ENCODE measurements around the gene FAM20C.

Gene FAM20C

DNA sequence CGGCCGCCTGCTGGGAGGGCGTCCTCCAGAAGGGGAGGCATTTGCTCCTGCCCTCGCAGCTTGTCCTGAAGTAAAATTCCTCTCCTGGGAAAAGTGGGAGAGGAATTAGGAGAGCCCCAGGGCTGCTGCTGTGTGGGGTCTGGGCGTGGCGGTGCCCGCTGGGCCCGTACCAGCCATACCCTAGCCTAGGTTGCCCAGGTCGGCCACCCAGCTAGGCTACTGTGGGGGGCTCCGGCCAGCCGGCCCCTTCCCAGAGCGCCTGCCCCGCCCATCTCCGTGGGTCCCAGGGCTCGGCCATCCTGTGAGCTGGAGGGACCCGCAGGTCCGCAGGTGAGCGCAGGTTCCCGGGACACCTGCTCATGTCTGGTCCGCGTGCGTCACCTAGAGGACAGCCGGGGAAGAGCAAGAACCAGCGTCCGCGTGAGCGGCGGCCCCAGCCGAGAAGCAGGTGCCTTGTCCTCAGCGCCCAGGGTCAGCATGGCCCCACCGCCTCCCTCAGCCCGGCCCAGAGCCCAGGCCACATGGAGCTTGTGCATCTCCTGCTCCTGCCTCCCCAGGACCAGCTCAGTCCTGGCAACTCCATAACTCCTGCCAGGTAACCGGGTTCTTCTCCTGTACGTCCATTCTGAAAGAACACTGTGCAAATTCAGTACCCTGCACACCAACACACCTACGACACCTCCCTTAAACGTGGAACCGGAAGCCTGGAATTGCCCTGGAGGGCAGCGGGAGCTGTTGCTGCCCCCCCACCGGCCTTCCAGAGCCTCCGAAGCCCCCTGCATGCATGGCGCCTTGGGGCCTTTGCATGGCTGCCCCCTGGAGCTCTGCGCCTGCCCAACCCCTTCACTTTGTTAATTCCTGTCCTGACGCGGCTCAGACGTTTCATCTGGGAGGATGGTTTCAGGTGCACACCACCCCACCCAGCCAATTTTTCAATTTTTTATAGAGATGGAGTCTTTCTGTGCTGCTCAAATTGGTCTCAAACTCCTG, 74.8 kb downstream of the FAM20C start:
- no peak for DNase-seq

DNA sequence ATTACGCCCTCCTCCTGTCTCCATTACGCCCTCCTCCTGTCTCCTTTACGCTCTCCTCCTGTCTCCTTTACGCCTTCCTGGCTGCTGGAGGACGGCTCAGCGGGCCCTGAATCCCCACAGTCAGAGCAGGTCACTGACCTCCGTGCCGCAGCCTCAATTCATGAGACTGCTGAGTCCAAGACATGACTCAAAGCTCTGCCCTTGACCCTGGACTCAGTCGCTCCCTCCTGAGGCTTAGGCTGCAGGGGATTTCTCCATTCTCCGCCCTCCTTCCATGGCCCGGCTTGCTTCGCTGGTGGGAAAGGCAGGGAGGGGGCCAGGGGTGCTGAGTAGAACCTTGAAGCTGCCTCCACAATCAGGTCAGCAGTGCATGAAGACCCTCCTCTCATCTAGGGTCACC, 76.6 kb downstream of the FAM20C start:
- no peak for DNase-seq

DNA sequence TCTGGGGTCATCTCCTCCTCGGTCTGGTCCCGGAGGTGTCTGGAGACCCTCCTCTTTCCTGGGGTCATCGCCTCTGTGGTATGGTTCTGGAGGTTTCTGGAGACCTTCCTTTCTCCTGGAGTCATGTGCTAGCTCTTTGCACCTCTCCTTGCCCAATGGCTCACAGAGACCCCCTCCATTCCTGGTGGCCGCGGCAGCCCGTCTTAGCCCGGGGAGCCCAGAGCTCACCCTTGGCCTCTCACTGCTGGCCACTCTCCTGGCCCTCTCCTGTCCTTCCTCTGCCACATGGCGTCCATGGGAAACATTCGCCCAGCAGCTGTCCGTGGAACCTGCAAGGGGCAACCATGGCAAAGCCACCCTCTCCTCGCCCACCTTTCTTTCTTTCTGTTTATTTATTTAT, 77.3 kb downstream of the FAM20C start:
- no peak for DNase-seq

DNA sequence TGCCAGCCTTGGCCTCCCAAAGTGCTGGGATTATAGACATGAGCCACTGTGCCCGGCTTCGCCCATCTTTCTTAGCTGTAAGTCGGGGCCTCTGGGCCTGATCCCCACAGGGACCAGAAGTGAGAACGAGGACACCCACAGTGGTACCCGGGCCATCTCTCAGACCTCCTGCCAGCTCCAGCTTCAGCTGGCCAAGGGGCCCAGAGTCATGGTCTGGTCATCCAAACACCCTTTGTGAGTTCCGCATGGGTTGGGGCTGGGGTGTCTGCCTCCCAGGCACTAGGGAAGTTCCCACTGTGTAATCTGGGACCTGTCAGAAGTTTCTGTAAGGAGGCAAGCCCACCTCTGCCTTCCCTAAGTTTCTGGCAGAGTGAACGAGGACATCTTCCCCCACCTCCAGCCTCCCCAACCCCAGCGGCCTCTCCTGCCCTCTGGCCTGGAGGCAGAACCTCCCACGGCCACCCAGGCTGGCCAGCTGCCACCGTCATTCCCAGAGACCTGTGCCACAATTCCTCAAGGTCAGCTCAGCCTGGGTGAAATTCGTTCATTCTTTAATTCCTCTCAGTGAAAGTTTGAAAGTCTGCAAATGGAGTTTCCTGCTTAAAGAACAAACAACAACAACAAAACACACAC, 78.1 kb downstream of the FAM20C start:
- DNase-seq, result no peak

DNA sequence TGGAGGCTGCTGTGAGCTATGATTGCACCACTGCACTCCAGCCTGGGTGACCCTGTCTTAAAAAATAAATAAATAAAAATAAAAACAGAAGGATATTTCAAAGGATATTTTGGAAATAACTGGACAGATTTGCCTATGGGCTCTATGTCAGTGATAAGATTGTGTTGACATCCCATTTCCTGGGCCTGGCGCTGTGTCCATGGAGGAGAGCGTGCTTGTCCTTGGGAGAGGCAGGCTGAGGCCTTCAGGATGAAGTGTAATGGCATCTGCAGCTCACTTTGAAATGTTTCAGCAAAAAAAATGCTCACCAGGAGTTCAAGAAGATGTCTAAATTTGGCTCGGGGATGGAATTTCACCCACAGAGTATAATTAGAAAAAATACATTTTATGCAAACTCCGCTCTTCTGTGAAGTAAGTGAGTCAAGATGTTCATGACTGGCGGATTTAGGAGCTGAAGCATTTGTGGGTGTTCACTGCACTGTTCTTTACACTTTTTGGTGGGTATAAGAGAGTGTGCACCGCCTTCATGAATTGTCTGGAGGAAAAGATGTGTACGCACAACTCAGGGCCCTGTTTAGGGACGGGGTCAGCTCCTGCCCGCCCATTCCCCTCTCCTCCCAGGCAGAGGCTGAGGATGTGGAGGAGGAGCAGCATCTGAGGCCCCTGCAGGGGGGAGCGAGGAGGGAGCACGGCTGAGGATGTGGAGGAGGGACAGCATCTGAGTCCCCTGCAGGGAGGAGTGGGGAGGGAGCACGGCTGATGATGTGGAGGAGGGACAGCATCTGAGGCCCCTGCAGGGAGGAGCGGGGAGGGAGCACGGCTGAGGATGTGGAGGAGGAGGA, 79.1 kb downstream of the FAM20C start:
- peak in 3 of 56 donors; percentile 11 to 26 (median 13) for DNase-seq

DNA sequence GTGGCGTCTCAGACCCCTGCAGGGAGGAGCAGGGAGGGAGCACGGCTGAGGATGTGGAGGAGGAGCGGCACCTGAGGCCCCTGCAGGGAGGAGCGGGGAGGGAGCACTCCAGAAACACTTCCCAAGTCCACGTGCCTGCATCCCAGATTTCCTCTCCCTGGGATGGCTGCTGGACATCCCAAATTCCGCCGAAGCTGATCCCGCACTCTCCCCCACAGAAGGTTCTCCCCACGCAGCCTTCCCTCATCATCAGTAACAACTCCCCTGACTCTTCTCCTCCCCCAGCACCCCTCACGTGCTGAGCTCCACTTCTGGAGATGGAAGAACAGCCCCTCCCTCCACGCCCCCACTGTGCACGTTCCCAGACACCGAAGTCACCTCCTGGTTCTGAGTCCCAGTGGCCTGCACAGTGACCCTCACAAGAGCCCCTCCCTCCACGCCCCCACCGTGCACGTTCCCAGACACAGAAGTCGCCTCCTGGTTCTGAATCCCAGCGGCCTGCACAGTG, 79.8 kb downstream of the FAM20C start:
- DNase-seq, result peak in 1 of 56 donors; percentile 56

DNA sequence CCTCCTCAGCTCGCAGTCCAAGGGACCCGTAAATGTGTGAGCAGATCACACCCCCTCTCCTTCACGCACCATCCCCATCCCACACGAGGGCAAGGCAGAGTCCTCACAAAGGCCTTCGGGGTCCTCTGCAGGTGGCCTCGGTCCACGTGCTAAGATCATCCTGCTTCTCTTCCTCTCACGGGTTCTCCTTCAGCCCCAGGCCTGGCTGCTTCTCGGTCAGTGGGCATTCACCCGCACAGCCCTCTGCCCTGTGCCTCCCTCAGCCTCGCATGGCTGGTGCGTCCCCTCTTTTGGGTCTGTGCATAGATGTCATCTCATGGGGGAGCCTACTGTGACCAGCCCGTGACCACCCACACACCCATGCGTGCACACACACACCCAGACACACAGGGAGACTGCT, 80.3 kb downstream of the FAM20C start:
- no peak for DNase-seq

DNA sequence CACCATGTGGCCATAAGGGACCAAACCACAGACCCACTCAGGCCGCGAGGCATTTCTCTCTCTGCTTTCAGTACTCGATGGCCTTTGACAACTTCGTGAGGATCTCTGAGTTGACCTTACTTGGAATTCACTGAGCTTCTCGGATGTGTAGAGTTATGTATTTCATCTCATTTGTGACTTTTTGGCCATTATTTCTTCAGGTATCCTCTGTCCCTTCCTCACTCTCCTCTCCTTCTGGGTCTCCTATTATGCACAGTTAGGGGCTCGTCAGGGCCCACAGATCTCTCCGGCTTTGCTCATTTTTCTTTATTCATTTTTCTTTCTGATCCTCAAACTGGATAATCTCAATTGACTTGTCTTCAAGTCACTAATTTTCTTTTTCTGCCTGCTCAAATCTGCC, 81.0 kb downstream of the FAM20C start:
- DNase-seq, result no peak

DNA sequence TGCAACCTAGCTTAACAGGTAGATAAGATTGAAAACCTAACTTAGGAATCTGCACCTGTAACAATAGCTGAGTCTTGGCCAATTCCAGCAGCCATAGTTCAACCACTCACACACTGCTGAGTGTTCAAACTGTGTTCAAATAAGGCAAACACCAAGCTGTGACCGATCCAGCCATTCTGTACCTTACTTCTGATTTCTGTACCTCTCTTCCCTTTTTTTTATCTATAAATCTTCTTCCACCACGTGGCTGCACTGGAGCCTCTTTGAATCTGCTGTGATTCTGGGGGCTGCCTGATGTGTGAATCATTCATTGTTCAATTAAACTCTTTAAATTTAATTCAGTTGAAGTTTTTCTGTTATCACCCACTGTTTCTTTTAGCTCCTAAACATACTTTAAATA, 81.9 kb downstream of the FAM20C start:
- no peak for DNase-seq

DNA sequence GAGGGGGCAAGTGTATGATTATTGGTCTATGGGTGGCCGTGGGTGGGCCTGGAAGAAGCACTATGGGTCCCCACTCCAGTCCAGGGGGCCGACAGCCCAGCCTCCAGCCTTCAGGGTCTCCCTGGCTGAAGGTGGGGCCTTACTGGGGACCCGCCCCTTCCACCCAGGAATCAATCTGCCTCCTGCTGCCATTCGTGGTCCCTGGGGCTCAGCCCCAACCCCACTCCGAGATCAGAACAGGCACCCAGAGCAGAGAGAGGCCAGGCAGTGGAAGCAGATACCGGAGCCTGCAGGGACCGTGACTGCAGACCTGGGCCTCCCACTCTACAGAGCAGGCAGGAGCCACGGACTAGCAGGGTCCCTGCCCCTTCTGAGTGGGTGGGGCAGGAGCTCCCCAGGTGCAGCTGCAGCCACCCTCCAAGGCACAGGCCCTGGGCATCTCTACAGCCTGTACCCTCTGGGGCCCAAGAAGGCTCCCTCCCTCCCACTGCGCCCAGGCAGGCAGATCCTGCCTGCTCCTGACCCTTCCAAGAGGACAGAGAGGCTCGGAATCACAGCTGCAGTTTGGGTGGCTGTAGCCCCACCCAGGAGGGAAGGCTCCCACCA, 84.0 kb downstream of the FAM20C start:
- DNase-seq, result no peak

DNA sequence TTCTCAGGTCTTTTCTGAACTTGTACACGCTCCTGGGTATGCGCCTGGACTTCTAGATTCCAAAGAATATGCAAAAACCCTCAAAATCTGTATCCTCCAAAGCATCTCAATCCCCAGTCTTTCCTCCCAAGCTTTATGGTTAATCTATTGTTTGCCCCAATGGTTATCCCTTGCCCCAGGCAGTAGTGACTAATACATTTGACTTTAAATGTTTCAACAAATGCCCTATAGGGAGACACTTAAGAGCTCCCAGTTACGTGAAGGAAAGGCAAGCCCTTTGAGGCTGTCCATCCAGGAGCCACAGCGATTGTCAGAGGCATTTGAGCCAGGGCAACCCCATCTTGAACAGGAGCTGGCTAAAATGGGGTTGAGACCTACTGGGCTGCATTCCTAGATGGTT, 84.9 kb downstream of the FAM20C start:
- no peak for DNase-seq

DNA sequence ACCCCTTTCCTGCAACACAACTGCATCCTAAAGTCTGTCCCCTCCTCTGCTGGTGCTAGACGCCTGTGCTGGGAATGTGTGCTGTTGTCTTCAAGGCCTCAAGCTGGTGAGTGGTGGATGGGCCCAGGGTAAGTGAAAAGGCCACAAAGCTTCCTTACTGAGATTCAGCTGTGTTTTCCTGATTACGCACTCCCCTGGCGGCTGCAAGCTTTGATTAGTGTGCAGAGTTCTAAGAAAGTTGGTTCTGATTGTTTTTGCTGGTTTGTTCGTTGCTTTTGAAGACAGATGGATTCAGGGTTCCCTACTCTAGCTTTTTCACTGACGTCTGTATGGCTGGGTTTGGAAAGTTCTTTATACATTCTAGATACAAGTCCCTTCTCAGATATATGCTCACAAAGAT, 85.7 kb downstream of the FAM20C start:
- no peak for DNase-seq

DNA sequence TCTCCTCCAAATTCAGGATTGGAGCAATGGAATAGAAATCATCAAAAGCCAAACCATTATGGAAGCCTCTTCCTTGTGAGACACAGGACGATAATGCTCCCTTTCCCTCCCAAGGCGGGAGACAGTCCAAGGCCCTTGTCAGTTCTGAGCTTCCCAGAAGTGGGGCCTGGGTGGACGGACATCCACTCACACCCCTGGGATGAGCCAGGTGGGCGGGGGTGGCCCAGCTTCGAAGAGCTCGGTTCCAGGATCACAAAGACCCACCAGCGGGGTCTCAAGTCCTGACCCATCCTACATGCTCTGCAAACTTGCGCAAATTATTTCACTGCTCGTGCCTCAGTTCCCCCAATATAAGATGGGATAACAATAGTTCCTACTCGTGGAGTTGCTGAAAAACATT, 87.5 kb downstream of the FAM20C start:
- no peak for DNase-seq

DNA sequence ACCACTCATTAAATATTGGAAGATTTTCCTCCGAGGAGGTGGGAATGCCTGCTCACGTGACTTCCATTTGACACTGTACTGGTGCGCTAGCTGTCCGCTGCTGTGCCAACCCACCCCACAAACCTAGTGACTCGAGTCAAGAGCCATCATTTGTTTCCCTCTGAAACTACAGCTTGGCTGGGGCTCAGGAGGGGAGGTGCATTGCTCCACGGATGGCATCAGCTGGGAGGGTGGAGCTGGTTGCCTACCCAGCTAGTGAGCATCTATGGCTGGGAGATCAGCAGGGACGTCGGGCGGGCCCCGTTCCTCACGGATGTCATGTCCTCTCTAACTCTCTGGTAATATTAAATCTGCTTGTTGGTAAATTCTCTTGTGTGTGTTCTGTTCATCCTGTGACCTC, 88.1 kb downstream of the FAM20C start:
- no peak for DNase-seq

DNA sequence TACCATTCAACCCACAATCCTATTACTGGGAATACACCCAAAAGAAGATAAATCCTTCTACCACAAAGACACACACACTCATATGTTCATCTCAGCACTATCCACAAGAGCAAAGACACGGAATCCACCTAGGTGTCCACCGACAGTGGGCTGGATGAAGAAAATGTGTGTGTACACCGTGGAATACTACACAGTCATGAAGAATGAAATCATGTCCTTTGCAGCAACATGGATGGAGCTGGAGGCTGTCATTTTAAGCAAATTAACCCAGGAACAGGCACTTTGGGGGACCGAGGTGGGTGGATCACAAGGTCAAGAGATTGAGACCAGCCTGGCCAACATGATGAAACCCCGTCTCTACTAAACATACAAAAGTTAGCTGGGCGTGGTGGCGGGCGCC, 89.3 kb downstream of the FAM20C start:
- no peak for DNase-seq

DNA sequence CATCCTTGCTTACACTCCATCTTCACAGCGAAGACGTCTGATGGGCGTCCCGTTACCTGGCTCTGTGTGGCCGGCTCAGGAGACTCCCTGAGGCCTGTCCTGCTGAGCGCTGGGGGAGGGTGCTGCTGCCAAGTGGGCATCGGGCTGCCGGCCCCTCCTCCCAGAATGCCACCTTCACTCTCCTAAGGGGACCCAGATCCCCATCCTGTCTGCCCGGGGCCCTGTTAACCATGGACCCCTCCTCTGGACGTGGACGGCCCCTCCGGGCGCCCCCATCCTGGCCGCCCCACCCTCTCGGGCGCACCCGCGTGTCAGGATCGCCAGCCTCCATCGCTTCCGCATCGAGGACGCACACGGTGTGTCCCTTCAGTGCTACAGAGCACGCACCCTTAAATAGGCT, 90.2 kb downstream of the FAM20C start:
- no peak for DNase-seq

DNA sequence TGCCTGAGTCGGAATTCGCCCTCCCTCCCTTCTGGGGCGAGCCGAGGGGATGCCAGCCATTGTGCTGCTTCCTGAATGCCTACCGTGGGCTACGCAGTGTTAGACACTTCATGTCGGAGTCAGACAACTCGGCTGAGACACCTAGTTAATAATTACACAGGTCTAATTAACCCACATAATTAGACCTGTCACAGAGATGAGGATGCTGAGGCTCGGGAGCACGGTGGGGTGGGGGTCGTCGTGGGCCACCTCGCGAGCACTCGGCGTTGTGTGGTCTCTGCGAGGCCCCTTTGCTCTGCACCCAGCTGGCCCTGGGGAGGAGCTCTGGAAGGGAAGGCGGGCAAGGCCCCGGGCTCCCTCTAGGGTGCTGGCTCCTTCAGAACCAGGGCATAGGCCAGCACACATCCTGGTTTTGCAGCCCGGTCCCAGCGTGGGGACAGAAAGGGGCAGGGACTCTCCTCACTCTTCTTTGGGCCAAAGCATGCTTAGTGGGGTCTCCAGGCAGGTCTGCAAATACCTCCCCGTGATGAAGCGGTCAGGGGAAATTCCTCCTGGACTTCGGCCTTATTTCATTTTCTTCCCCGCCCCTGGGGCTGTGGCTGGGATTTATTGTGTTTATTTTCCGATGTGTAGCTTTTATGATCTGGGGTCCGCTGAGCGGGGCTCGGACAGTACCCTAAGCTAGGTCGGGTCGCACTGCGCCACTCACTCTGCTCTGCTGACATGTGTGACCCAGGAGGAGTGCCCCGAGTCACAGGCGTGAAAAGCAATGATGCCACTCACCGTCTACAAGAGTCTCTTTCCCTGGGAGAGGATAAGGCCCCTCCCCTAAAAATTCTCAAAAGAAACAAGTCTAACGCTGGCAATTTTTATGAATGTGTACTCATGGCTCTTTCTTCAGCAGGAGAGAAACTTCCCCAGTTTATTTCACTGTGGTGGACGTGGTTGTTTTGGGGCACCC, 92.7 kb downstream of the FAM20C start:
- DNase-seq, result no peak

DNA sequence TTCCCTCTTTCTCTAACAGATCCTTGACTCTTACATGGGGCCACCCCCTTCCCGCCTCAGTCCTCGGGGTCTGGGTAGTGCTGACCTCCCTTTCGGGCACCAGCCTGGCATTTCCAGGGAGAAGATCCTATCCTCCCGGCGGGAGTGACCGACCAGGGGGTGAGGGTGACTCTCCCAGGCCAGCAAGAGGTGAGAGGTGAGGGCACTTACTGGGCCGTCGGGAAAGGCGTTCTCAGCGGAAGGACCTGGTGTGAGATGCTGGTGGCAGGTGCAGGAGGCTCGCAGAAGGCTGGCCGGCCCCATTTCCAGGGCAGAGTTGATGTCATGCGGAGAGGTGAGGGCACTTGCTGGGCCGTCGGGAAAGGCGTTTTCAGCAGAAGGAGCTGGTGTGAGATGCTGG, 93.4 kb downstream of the FAM20C start:
- no peak for DNase-seq

DNA sequence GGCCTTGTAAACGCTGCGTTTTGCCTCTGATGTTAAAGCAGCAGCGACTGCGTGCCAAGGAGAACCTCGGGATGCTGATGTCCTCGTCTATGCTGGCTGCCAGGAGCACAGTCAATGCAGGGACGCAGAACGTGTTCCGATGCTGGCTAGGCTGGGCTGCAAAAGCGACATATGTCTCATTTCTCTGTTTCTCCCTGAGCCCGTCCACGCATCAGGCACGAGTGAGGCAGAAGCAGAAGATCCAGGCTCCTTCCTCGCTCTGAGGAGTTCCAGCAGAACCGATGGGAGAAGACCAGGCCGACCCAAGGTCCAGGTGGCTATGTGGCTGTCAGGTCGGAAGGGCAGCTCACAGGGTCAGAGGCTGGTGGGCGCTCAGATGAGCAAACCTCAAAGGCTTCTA, 93.9 kb downstream of the FAM20C start:
- DNase-seq, result no peak

DNA sequence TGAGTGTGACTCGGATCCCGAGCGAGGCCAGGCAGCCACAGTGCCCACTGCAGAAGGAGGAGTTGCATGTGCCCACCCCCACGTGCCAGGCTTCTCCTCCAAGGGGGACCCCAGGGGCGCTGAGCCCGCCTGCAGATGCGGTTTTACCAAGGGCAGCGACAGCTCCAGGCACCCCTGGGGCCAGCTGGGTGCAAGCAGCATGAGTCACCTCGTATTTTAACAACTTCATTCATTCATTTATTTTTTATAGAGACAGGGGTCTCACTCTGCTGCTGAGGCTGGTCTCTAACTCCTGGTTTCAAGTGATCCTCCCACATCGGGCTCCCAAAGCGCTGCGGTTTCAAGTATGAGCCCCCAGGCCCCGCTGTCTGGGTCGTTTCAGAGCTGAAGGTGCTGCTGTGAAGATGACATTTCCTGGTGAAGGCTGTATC, 96.3 kb downstream of the FAM20C start:
- DNase-seq, result no peak

All from amygdala (tissue), 56 donors.